Activated T-cell treated with anti-CD3 and anti-CD28 coated beads for 48 hours (primary cell): ENCODE results near the gene ACBD4.

ENCODE experiments used
- DNase-seq: peaks from one replicate; pipeline ENCODE4 v3.0.0-alpha.2; 2020; ENCODE audit warnings: low read depth

Gene ACBD4

GRCh38 chr17:45135192-45135977, at the start of gene ACBD4:
Gene ACBD4 (plus strand): TSS chr17:45135687. CDS start chr17:45136145, 458 bp downstream.
- DNase-seq: peak; percentile 94

GRCh38 chr17:45086391-45086790, 49.1 kb upstream of the ACBD4 start:
- DNase-seq: no peak

GRCh38 chr17:45086865-45087503, 48.5 kb upstream of the ACBD4 start:
- no peak for DNase-seq

GRCh38 chr17:45087504-45087975, 47.9 kb upstream of the ACBD4 start:
- DNase-seq: no peak

- DNase-seq: no peak
Measured at GRCh38 chr17:45087978-45088377, 47.5 kb upstream of the ACBD4 start.

GRCh38 chr17:45088741-45089140, 46.7 kb upstream of the ACBD4 start:
- no peak for DNase-seq

GRCh38 chr17:45090711-45091110, 44.8 kb upstream of the ACBD4 start:
- no peak for DNase-seq

- no peak for DNase-seq
Measured at GRCh38 chr17:45091778-45092425, 43.6 kb upstream of the ACBD4 start.

GRCh38 chr17:45092911-45093430, 42.5 kb upstream of the ACBD4 start:
- no peak for DNase-seq

GRCh38 chr17:45093444-45094110, 41.9 kb upstream of the ACBD4 start:
- no peak for DNase-seq

- no peak for DNase-seq
Measured at GRCh38 chr17:45096141-45096540, 39.3 kb upstream of the ACBD4 start.

- DNase-seq: no peak
Measured at GRCh38 chr17:45096926-45097325, 38.6 kb upstream of the ACBD4 start.

GRCh38 chr17:45098081-45098868, 37.2 kb upstream of the ACBD4 start:
- no peak for DNase-seq

GRCh38 chr17:45098869-45099616, 36.4 kb upstream of the ACBD4 start:
- peak; percentile 67 for DNase-seq

- DNase-seq: no peak
Measured at GRCh38 chr17:45101546-45101882, 34.0 kb upstream of the ACBD4 start.

GRCh38 chr17:45101883-45102811, 33.3 kb upstream of the ACBD4 start:
- no peak for DNase-seq

GRCh38 chr17:45102856-45103255, 32.6 kb upstream of the ACBD4 start:
- no peak for DNase-seq

GRCh38 chr17:45103269-45103795, 32.2 kb upstream of the ACBD4 start:
- no peak for DNase-seq

GRCh38 chr17:45104029-45104428, 31.5 kb upstream of the ACBD4 start:
- no peak for DNase-seq
